Measurements from ENCODE around the gene ATP5ME. TPM values are rescaled to one million over a fixed set of nuclear protein-coding genes. Genes with fewer than 3 reads are reported as not detected.
"Not testable (repeated sequence)": the region's sequence is repeated elsewhere in the genome, so short reads cannot be mapped to it uniquely, and the experiment has no call there.

ATP5ME gene
- total RNA-seq, 1 donor from 2014 or later, result 297 TPM

GRCh38 chr4:635851-636627 is 38.0 kb downstream of the ATP5ME start:
- DNase-seq (ENCODE audit: low read depth in 2 of 2), result no peak

- not testable (repeated sequence) for DNase-seq (ENCODE audit: low read depth in 2 of 2)
These were observed 38.8 kb downstream of the ATP5ME start for GRCh38 chr4:635066-635835.

- no peak for DNase-seq (ENCODE audit: low read depth in 2 of 2)
These were observed 39.5 kb downstream of the ATP5ME start for GRCh38 chr4:634599-634985.

- no peak for DNase-seq (ENCODE audit: low read depth in 2 of 2)
These were observed 40.0 kb downstream of the ATP5ME start for GRCh38 chr4:633976-634598.

- DNase-seq (ENCODE audit: low read depth in 2 of 2), result no peak
These were observed 40.7 kb downstream of the ATP5ME start for GRCh38 chr4:633406-633805.

GRCh38 chr4:632926-633325 is 41.1 kb downstream of the ATP5ME start:
- DNase-seq (ENCODE audit: low read depth in 2 of 2), result no peak

- DNase-seq (ENCODE audit: low read depth in 2 of 2), result no peak
These were observed 41.8 kb downstream of the ATP5ME start for GRCh38 chr4:632196-632790.

- no peak for DNase-seq (ENCODE audit: low read depth in 2 of 2)
These were observed 43.4 kb downstream of the ATP5ME start for GRCh38 chr4:630656-631055.

- no peak for DNase-seq (ENCODE audit: low read depth in 2 of 2)
These were observed 44.0 kb downstream of the ATP5ME start for GRCh38 chr4:629915-630641.

GRCh38 chr4:629636-629914 is 44.5 kb downstream of the ATP5ME start:
- no peak for DNase-seq (ENCODE audit: low read depth in 2 of 2)

- DNase-seq (ENCODE audit: low read depth in 2 of 2), result no peak
These were observed 45.0 kb downstream of the ATP5ME start for GRCh38 chr4:628821-629635.

- no peak for DNase-seq (ENCODE audit: low read depth in 2 of 2)
These were observed 45.8 kb downstream of the ATP5ME start for GRCh38 chr4:628311-628741.

- DNase-seq (ENCODE audit: low read depth in 2 of 2), result no peak
These were observed 46.5 kb downstream of the ATP5ME start for GRCh38 chr4:627347-628125.

- DNase-seq (ENCODE audit: low read depth in 2 of 2), result no peak
These were observed 47.6 kb downstream of the ATP5ME start for GRCh38 chr4:626201-627091.

- DNase-seq (ENCODE audit: low read depth in 2 of 2), result no peak
These were observed 48.4 kb downstream of the ATP5ME start for GRCh38 chr4:625631-626161.

- no peak for DNase-seq (ENCODE audit: low read depth in 2 of 2)
These were observed 49.1 kb downstream of the ATP5ME start, which contains the start of gene PDE6B for GRCh38 chr4:624705-625590. Gene PDE6B (plus strand): TSS chr4:625573. CDS start chr4:625627, 54 bp downstream.

GRCh38 chr4:623914-624566 is 50.0 kb downstream of the ATP5ME start:
- no peak for DNase-seq (ENCODE audit: low read depth in 2 of 2)
